DMS53 (cell line): ENCODE measurements around the gene TNK2.

Source experiments
- DNase-seq: peaks from one replicate; lab custom pipeline; 2025; lab: John Stamatoyannopoulos, UW

The TNK2 gene

DNA sequence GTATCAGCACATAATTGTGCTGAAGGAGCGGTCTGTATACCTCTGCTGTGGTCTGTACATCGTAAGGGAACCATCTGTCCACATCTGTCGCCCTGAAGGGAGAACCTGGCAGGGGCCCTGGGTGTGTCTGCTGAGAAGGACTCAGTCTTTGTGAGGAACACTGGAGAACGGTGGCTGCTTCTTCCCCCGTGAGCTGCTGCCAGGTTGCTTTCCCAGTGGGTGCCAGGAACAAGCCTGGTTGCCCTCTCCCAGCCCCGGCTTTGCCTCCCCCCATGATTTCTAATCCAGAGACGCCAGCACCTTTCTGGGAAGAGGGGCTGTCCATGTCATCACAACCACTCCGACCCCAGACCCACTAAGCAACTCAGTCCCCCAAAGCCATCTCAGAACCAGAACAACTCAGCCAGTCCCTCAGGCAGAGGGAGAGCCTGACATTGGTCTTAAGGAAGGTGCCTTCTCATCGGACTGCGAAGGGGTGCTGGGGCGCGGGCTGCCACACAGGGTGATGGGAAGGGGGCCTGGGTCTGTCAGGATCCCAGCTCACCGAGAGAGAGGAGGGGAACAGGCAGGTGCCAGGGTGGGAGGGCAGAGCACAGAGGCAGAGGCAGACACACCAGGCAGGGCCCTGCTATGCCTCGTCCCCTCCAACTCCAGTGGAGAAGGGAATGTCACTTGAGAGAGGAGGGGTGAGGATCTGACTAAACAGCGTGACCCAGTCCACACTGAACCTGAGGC lies 8.5 kb downstream of the TNK2 start:
- no peak for DNase-seq

- DNase-seq: peak; percentile 26
Observed at GRCh38 chr3:195897853-195898415, 10.4 kb downstream of the TNK2 start.

DNA sequence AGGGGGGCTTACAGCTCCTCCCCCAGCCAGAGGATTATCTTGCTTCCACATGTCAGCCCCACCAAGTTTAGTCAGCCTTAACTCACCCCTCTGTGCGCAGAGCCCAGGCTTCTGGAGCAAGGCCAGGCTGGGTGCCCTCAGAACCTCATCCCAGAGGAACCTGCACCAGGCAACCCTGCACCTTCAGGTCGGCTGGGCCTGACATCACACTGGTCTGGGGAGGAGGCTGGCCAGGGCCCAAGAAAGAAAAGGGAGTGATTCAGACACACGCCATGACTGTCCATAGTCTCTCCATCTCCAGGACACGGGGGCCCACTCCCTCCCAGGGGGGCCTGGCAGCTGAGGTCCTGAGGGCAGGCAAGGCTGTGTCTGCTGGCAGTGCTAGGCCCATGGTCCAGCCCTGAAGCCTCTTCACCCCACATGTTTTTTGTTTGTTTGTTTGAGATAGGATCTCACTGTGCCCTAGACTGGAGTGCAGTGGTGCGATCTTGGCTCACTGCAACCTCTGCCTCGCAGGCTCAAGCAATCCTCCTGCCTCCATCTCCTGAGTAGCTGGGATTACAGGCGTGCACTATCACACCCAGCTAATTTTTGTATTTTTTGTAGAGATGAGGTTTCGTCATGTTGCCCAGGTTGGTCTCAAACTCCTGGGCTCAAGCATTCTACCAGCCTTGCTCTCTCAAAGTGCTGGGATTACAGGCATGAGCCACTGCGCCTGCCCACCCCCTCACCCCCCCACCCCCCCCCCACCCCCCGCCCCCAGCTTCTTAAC lies 11.1 kb downstream of the TNK2 start:
- peak; percentile 16 for DNase-seq

- DNase-seq: peak; percentile 36
Observed at GRCh38 chr3:195896361-195897080, 11.8 kb downstream of the TNK2 start.

DNA sequence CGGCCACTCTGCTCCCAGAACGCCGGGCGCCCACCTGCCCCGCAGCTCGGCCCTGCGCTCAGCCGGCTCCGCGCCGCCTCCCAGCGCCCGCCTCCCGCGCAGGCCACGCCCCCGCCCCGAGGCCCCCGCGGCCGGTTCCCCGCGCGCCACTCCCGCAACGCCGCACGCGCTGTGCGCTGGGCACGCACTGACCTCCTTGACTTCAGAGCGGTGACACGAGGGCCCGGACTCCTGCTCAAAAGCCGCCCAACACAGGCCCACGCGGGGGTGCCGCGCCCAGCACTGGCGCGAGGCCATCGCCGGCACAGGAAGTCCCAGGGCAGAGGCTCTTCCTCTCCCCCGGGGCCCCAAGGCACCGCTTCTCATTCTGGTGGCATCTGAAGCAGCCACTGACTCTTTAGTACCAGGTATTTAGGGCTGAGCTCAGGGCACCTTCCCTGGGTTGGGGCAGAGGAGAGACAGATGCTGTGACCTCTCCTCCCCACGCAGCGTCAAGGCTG lies 12.4 kb downstream of the TNK2 start:
- peak; percentile 75 for DNase-seq

- peak; percentile 82 for DNase-seq
Observed at GRCh38 chr3:195895078-195895860, 13.1 kb downstream of the TNK2 start.

DNA sequence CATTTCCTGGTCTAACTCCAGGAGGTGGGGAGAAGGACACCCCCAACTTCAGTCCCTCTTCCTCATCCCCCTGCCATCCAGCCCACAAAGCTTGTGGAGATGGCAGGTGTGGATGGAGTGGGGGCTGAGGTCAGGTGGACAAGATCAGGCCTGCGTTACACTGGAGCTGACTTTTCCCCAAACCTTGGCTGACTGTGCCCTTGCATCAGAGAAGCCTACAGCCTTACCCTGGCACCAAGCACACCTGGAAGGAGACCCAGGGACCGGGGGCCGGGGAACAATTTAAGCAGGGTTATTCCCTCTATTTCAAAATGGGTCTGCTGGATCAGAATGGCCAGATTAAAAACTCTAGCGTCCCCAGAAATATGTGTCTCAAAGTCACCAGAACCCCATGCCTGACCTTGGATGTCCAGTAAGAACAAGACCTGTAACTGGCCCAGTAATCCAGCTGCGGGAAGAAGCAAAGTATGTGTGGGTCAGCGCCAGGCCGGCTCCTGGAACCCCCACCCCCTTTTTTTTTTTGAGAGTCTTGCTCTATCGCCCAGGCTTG lies 14.4 kb downstream of the TNK2 start:
- no peak for DNase-seq

DNA sequence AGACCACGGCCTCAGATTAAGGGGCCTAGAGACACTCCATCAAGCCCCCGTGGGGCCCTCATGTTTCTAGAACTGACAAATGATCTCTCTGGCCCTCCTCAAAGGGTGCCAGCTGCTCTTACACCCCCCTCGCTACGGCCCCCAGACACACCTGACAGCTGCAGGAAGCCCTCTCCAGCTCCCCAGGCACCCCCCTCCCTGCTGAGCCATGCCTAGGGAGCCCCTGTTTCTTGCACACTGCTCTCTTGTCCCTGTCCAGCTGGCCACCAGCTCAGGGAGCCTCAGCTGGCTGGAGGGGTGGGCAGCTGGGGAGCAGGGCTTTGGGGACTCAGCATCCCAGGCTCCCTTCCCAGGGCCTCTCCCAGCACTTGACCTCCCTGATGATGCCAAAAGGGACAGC lies 14.8 kb downstream of the TNK2 start:
- DNase-seq: no peak

DNA sequence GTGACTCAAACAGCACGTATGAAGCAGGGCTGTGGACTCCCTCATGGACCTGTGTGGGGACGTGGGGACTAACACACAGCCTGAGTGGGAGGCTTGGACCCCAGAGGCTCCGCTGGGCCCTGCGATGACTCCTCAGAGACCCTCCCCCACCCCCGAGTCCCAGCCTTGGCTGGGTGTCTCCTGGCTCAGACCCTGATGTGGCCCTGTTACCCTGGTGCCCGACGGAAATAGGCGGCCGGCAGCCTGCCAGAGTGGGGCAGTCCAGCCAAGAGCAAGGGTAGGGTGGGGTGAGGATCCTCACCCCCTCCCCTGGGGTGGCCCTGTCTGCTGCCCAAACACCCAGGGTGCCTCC lies 15.3 kb downstream of the TNK2 start:
- no peak for DNase-seq

DNA sequence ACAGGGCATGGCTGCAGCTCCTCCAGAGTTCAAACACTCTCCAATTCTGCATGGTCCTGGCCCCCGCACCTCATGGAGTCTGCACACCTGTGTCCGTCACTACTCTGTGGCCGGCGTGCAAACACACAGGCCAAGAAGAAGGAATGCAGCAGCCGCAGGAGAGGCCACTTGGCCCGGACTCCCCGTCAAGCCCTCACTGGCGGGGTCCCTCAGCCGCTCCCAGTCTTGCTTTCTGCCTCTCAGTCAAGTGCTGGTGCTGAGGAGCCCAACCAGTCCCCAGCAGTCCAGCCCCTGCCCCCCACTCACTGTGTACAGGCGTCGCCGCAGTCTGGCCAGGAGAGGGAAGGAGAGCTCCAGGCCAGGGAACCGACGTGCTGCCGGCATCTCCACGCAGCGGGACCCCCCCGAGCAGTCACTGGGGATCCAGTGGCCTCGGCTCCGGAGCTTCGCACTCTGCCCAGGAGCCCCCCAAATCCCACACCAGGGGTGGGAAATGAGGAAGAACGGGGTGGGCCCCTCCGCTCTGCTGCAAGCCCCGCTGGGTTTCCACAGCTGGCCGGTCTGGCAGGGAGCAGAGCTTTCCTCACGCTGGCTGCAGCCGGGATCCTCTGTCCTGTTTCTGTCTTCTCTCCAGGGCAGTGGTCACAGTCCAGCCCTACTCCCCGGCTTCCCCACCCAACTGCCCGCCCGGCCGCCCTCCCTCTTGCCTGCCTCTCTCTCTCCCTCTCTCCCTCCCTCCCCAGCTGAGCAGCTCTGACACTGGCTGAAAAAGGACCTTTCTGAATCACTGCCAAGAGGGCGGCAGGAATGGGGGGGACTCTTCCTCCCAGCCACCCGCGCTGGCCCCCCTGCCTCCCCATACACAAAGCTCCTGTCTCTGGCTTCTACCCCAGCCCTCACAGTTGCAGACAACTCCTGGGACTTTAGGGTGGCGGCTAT lies 16.0 kb downstream of the TNK2 start:
- DNase-seq: no peak

DNA sequence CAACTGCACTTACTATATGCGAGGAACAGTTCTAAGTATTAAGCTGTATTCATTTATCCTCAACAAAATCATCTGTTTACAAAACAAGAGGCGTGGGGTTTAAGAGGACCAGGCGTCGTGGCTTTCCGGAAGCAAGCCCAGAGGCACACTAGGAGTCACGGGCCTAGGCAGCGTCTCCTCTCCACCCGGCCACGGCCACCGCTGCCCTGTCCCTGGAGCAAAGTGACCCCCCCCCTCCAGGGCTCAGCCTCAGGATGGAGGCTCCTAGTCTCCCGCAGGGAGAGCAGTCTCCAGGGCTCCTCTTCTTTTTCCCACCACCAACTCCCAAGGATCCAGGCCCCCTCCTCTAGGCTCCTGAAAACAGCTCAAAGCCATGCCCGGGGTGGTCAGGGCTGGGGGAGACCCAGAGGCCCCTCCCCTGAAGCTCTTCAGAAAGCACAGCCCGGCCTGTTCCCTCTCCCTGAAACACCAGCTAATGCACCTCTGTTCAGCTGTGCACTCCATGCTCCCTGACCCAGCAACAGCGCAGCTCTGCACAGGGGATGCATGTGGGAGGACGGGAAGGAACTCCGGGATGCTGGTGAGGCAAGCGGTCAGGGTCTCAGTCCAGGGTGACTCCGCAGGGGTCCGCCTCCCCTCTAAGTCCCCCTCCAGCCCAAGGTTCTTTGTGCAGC lies 16.8 kb downstream of the TNK2 start:
- no peak for DNase-seq

- DNase-seq: no peak
Observed at GRCh38 chr3:195889870-195890295, 18.5 kb downstream of the TNK2 start.

GRCh38 chr3:195888981-195889869 lies 19.1 kb downstream of the TNK2 start:
- no peak for DNase-seq

- DNase-seq: no peak
Observed at GRCh38 chr3:195888311-195888761, 20.0 kb downstream of the TNK2 start.

DNA sequence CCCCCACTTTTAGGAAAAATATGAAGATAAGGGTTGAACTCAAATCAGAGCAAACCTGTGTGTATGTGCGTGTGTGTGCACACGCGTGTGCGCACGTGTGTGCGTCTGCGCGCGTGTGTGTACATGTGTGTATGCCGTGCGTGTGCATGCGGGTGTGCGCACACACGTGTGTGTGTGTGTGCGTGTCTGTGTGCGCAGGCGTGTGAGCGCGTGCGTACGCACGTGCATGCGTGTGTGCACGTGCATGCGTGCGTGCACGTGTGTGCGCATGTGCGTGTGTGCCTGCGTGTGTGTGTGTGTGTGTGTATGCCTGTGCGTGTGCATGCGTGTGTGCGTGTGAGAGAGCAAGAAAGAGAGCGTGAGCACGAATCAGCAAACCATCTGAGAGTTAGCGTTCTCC lies 20.7 kb downstream of the TNK2 start:
- DNase-seq: no peak

- DNase-seq: no peak
Observed at GRCh38 chr3:195886181-195887141, 21.9 kb downstream of the TNK2 start.
